HG03097 (cell line): ENCODE data around the gene CFAP65.

Experiments used
- ATAC-seq: cut with Tn5 transposase; IDR thresholded peaks from one replicate; pipeline ENCODE4 v1.9.1; 2021; ENCODE audit not compliant: unreplicated experiment, low FRiP score

Gene CFAP65

DNA sequence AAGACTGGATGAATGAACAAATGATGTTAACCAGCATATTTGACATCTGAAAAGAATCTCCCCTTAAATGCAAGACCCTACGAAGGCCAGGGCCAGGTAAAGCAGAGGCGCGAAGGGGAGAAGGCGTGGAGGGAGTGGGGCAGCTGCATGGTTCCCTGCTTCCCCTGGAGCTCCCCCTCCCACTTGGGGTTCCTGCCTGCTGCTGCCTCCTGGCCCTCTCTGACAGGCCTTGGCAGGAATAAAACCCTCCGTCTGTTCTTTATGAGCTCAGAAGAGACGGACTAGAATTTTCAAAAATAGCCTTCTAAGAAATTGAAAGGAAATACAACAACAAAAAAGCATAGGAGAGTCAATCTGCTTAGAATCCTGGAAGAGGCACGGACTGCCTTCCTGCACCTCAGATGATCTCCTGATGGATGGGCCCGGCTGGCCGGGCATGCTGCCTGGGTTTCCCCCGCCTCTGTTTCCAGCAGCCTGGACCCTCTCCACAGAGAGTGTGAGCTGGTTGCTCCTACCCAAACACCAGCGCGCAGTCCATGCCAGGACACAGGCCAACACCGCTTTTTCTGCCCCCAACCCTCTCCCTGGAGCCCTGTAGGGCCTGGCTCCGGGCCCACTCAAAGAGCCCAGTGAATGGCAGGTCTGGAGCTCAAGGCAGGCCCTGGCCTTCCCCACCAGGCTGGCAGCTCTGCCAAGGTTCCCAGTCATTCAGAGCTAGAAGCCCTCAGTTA, 23.9 kb downstream of the CFAP65 start:
- ATAC-seq = no peak

DNA sequence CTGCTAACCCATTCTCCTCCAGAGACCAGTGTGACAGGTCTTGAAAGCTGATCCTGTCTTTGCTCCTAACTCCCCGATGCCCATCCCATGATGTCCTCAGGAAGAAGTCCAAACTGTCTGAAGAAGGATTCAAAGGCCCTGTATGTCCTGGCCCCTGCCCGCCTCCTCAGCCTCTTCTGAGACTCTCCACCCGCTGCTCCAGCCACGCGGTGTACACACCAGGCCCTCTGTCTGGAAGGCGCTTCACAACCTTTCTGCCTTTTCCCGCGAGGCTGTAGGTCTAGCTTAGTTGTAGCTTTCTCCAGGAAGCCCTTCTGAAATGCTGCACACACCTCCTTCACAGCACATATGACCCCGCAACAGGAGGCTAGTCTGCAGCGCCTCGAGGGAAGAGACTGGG, 24.6 kb downstream of the CFAP65 start:
- no peak for ATAC-seq

DNA sequence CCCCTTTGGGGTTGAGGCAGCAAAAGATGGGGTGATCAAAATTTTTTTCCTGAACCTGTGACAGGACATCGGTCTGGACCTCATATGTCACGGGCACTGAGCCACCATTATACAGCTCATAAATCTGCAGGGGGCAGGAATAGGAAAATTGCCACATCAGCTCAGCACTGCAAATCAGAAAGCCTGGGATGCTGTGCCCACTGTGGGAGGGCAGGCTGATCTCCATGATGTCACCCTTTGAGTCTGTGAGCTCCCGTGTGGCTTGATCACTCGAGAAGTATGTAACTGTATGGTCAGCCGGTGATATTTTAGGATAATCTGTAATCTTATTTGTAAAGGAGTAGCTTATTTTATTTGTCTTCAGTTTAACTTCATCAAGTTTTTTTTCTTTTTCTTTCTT, 30.4 kb downstream of the CFAP65 start:
- no peak for ATAC-seq

DNA sequence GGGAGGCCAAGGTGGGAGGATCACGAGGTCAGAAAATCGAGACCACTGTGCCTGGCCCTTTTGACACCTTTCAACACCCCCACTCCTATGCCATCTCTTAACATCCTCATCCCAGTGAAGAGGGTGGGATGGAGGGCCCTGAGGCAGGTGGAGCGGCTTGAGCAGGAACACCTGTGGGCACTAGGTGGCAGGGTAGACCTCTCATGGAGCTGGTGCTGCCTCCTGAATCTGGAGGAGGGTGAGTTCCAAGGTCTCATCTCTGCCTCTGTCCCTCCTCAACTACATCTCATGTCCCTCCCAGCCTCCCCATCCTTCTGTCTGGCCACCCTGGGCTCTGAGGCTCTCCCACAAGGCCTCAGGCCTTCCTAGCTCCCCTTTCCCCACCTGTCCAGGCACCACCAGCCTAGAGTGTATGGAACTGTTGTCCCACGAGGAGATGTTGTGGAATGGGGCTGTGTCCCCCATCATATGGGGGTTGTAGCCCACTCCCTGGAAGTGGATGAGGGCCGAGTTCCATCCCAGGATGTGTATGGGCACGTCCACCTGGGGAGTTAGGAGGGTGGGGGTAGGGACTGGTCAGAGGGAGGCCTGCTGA, 31.1 kb downstream of the CFAP65 start:
- ATAC-seq = no peak

DNA sequence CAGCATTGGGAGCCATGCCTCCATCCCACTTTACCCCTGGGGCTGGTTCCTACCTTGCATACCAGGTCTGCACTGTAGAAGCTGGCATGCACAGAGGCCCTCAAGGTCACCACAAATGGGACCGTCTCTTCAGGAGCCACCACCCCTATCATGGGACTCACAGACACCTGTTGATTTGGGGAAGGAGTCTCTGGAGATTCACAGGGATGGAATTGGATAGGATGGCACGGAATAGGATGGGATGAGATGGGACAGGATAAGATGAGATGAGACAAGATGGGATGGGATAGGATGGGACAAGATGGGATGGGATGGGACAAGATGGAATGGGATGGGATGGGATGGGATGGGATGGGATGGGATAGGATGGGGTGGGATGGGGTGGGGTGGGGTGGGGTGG, 32.0 kb downstream of the CFAP65 start:
- ATAC-seq = no peak

DNA sequence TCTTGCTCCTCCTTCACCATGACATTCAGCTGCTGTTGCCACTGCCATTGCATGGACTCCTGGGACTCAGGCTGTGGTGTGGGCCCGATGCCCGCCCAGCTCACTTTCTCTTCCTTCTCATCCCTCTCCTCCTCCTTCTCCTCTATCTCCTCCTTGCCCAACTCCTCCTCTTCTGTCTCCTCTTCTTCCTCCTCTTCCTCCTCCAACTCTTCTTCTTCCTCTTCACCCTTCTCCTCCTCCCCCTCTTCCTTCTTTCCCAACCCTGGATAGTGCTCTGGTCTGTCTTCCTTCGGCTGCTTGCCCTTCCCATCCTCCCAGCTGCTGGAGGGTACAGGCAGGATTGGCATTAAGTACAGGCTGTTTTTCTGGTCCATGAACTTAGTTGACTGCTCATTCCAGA, 37.3 kb downstream of the CFAP65 start:
- ATAC-seq = no peak

DNA sequence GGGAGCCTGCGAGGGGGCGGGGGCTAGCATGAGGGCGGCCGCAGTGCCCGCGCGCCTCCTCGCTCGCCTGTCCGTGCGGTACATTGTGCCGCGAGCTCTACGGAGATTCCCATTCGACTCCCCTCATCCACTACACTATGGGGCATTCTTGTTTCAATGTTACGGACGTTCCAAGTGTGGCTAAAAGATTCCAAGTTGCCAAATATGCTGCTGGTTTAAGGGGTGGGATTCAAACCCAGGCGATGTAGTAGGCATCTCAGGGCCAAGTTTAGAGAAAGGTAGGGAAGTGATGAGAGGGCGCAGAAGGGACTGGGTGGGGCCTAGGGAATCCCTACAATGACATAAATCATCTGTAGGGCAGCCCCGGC, 38.1 kb downstream of the CFAP65 start:
- no peak for ATAC-seq

DNA sequence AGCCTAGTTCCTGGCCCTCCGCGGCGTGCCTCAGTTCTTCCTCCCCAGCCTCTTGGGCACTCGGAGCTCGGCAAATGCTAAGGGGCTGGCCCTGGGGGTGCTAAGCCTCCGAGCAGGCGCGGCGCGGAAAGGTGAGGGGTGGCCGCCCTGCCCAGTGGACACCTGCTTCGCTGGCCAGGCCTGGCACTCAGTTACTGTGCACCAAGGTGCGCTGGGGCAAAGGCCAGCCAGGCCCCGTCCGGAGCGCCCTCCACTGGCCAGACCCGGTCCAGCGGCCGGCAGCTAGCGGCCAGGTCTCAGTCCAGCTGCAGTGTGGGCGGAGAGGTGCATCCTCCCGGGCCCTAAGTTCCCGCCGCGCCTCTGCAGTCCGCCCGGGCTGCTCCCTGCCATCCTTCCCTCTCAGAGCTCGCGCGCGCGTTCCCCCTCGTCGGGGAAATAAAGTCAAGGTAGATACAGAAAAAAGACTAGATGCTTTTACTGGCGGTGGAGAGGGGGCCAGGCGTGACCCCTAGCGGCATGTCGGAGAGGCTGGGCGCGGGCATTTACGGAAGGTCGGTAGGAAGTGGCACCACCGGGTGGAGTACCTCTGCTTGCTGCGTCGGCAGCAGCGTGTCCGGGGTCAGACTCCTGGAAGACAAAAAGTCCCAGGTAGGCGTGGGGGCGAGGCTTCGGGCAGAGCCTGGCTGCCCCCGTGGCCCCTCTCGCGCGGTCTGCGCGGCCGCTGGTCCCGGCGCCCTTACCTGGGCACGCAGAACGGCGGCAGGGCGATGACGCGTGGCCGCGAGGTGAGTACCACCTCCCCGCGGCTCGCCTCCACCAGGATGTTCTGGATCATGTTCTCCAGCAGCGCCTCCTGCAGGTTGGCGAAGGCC, 38.7 kb downstream of the CFAP65 start:
- no peak for ATAC-seq

DNA sequence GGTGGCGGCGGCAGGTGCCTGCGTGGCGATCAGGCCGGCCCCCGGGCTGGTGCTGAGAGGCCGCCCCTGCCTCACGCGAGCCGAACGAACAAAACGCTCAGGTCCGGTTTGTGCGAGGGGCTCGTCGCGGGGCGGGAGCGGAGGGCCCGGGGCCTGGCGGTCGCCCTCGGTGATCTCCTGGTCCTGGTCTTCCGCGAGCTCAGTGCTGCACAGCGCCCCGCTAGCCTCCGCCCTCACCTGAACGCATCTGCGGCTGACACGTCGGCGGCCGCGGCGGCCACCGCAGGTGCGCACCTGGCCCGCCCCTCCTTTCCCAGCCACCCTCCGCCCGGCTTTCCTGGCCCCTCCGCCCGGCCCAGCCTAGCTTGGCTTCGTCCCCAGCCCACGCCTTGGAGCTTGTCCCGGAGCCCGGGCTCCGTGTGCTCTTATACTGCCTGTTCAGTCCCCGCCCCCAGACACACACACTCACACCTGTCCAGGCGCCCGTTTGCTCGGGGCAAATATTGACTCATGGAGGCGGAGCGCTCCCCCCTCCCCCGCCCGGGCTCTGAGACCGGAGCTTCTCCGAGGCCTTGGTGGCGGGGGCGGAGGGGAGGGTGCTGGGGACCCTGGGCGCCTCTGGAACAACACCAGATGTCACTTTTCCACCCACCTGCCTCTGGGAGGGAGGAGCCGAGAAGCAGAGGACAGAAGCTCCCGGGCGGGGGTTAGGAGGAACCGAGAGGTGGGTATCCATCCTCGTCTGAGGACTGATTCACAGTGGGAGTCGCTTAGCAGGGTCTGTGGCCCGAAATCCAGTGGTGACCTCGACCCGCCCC, 39.5 kb downstream of the CFAP65 start:
- ATAC-seq = no peak

DNA sequence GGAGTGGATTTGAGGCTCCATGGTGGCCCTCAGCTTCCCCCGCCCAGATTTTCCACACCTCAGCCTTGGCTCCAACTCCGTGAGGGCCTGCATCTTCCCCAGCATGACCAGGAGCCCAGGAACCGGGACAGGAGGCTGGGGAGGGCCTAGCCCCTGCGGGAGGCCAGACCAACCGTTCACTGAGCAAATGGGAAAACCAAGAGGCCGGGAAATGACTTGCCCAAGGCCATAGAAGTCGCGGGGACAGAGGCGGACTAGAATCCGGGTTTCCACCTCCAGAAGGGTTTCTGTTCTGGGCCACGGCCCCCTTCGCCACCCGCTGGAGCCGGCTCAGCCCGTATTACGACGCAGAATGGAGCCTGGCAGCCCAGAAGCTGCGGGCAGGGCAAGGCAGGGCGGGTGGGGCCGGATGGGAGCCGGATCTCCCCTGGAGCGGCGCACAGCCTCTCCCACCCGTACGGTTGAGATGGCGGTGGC, 40.2 kb downstream of the CFAP65 start:
- no peak for ATAC-seq

DNA sequence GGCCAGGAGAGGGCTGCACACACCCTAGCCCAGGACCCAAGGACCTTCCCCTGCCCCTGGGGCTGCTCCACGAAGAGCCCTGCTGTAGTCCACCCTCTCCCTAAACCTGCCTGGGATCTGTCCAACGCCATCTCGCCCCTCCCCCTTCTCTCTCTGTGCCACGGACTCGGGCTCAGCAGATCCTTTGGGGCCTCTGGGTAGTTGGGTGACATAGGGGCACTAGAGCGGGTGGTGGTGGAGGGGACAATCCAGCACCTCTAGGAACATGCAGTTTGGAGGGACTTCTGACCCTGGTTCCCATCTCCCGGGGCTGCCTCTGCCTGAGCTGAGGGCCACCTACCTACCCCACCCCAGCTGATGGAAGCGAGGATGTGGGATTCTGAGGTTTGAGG, 40.8 kb downstream of the CFAP65 start:
- no peak for ATAC-seq

DNA sequence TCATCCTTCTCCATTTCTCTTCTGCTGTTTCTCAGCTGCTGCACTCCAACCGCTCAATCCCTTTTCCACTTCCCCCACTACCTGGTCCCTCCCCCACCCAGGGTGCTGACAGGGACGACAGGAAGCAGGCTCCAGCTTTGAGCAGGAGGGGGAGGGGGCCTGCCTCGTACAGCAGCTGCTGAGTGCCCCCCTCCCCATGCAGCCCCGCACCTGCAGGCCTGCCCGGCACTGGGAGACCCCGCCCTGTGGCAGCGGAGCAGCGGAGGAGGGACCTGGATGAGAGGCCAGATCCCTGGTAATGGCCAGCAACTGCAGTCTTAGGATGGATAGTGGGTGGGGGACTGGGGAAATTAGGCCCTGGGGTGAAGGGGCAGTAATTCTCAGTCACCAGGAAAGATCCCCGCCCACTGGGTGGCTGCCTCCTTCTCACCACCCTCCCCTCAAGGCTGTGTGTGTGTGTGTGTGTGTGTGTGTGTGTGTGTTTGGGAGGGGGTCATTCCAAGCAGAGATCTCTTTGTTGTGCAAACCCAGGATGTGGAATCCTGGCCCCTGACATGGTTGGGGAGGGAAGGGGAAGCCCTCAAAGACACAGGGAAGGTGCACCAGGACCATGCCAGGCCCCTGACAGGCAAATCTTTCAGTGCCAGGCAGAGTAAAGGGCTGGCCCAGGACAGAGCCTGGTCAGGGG, 41.3 kb downstream of the CFAP65 start:
- no peak for ATAC-seq

DNA sequence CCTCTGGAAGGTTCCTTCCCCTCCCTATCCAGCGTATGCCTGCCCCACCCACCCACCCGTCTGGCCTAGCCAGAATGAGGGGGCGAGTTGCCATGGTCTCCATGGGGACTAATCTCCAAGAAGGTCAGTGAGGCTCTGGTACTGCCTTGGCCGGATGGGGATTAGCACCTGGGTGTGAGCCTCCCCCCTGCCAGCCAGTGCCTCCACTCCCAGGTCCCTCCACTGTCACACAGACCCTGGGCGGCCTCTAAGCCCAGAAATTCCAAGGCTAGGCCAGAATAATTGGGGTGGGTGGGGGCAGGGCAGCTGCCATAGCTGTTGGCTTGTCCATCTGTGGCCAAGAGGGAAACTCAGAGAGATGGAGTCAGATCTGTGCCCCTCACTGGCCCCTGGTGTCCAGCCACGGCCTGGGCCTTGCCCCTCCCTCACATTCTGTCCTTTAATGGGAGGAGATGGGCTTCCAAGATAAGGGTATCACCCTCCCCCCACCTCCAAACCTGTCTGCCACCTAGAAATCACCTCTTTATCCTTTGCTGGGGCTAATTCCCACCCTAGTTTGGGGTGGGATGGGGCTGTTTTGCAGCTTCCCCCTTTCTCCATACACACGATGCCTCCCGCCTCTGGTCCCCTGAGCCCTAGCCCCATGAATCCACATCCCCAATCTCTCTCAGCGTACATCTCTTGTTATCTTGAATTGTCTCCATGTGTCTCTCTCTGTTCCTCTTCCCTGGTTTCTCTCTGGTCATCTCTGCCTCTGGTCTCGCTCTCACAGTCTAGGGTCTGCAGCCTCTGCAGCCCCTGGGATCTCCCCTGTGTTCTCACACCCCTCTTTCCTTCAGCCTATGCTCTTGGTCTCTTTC, 42.1 kb downstream of the CFAP65 start:
- ATAC-seq = no peak

DNA sequence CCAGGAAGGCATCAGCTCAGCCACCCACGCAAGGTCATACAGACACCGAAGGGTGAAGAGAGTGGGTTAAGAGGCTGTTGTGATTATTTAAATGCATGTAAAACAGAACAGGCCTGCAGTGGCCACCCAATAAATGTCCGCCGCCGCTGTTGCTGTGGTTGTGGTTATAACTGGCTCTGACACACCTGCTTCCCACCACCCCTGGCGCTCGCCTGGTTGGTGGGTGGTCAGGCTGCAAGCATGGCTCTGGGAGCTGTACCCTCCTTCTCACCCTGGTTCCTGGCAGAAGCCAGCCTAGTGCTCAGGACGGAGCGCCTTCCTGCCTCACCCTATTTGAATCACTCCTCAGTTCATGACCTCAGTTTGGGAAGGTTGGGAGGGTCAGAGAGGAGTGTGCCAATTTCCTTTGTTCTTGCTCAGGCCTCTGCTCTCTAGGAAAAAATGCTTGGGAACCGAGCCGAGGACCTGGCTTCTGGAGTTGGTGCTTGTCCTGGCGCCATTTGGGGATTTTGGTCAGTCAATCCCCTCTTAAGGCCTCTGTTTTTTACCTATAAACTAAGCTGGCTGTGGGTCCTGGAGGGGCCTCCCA, 42.8 kb downstream of the CFAP65 start:
- no peak for ATAC-seq

DNA sequence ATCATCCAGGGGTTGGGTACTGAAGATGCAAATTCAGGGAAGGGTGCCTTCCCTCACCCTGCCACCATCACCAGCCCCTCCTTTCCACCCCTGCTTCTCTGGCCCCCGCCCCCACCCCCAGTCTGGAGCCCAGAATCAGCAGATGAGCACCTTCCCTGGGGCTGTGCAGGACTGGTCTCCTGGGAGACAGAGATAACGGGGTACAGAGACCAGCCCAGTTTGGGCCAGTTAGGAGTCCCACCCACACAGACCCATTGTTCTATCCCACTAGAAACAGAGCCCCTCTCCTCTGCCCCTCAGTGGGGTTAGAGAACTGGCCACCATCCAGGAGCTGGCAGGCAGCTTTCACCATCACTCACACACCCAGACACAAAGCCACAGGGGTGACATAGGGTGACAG, 43.6 kb downstream of the CFAP65 start:
- ATAC-seq = no peak

DNA sequence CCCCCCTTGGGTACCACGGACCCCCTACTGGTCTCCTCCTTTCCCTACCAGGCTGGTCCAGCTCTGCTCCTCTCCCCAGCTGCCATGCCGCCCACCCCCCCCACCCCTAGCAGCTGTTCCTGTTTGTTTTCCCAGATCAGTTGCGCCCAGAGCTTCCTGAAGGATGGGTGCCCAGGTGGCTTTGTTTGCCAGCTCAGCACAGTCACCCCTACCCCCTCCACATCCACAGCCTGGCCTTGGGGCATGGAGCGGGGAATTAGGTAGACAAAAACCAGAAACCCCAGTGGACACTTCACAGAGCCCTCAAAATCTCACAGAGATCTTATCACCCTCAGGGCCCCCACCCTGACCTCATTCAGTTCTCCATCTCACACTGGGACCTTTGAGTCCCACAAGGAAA, 44.4 kb downstream of the CFAP65 start:
- no peak for ATAC-seq

DNA sequence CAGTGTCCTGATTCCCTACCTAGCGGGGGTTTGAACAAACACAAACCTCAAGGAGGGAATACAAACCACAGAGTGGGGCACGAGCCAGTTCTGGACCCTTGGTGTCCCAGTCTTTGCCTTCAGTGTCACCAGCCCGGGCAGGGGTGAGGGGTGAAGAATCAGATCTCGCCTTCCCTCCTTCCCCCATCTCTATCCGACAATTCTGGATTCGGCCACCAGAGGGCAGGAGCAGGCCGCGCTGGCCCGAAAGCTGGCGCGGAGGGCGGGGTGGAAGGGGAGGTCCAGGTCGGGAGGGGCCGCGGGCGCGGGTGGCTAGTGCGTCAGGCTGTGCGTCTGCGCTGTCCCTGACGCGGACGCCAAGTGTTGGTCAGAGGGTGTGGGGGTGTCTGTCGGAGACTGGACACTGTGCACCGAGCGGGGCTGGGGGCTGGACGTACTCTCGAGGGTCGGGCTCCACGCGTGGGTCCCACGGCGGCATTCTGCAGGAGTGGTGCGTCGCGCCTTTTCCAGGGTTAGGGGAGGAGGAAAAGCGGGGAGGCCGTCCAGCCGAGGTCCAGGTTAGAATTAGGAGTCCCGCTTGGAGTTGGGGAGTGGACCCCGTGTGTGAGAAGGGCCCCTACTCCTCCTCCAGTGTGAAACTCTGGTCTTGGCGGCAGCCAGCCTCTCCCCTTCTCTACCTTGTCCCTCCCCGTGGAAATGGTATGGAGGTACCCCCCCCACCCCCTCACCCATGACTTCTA, 45.2 kb downstream of the CFAP65 start:
- ATAC-seq = no peak

DNA sequence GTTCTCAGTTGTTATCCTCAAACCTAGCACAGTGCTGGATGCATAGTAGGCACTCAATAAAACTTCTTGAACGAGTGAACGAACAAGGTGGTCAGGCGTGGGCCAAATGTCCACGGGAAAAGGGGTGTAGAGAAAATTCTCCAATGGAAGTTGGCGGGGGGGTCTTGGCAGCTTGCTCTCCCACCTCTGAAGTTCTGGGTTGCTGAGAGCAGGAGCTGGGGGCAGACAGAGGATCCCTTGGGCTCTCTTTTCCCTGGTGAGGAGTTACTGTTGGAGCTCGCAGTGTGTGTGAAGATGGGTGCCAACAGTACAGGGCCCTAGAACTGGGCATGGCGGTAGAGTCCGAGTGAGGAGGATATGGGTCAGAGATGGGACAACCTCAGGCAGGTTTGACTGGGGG, 45.8 kb downstream of the CFAP65 start:
- no peak for ATAC-seq
